HG03439 (cell line): Measurements from ENCODE around the gene KRT3.

Experiments
- ATAC-seq: cut with Tn5 transposase; IDR thresholded peaks from one replicate; pipeline ENCODE4 v1.9.1; 2021; ENCODE audit warnings: mild to moderate bottlenecking, moderate library complexity; ENCODE audit not compliant: unreplicated experiment

The KRT3 gene

DNA sequence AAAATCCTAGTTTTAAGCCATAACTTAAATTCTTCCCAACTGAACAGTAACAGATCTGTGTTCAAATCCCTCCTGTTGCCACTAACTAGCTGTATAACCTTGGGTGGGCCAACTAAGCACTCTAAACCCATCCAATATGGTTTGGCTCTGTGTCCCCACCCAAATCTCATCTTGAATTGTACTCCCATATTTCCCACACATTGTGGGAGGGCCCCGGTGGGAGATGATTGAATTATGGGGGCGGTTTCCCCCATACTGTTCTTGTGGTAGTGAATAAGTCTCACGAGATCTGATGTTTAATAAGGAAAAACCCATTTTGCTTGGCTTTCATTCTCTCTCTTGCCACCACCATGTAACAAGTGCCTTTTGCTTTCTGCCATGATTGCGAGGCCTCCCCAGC is 19.2 kb upstream of the KRT3 start:
- no peak for ATAC-seq

DNA sequence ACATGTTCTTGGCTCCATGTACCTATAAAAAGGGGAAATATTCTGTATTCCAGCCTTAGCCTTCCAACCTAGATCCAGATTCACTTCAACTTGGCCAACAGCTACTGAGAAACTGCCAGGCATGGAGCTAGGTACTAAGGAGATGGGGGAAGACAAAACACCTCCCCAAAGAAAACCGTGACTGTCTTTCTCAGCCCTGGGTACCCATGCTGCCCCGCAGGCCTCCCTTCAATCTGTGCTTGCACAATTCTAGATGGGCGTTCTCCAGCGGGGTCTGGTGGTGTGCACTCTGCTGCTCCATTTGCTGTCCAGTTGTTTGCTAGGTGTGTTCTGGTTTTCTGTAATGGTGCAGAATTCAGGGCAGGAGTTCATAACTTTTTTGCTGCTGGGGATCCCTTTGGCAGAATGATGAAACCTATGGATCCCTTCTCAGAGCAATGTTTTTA is 18.8 kb upstream of the KRT3 start:
- ATAC-seq: no peak

- ATAC-seq: no peak
Observed at GRCh38 chr12:52813885-52814709, 18.2 kb upstream of the KRT3 start, which contains the start of gene KRT4. KRT4 (minus strand) TSS chr12:52814116; CDS start chr12:52814058, 58 bp downstream.

DNA sequence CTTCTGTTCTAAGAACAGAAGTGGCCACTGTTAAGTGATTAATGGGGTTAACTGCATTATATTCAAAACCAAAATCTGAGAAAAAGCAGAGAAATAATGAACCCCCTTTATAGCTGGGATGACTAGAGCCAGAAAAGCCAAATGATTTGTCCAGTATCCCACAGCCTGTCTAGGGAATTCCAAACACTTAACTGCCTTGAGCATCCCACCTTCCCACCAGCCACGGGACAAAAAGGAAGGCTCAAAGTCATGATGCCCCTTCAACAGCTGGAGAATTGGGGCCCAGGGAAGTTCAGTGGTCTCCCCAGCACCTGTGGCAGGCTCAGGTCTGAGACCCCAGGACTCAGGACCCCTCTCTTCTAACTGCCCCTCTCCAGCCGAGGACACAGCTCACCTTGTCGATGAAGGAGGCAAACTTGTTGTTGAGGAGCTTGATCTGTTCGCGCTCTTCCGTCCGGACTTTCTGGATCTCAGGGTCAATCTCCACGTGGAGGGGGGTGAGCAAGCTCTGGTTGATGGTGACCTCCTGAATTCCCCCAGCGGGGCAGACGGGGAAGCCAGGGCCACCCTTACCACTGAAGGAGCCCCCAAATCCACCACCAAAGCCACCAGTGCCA is 17.4 kb upstream of the KRT3 start:
- ATAC-seq: no peak

GRCh38 chr12:52812749-52813148 is 16.8 kb upstream of the KRT3 start:
- no peak for ATAC-seq

GRCh38 chr12:52812073-52812400 is 16.1 kb upstream of the KRT3 start:
- no peak for ATAC-seq

- no peak for ATAC-seq
Observed at GRCh38 chr12:52811191-52812072, 15.5 kb upstream of the KRT3 start.

DNA sequence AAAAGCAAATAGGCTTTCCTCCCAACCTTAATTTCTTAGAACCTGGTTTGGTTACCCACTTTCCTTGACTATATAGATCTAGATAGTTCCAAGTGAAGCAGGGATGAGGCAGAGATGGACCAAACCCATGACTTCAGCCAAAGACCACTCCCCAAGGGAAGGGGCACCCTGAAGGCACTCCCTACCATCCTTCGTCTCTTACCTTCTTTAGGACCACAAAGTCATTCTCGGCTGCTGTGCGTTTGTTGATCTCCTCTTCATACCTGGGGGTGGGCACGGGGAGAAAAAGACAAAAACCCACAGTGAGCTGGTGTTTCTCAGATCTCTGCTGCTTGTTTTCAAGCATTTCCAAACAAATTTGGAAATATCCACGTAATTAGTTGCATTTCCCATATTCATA is 14.6 kb upstream of the KRT3 start:
- no peak for ATAC-seq

DNA sequence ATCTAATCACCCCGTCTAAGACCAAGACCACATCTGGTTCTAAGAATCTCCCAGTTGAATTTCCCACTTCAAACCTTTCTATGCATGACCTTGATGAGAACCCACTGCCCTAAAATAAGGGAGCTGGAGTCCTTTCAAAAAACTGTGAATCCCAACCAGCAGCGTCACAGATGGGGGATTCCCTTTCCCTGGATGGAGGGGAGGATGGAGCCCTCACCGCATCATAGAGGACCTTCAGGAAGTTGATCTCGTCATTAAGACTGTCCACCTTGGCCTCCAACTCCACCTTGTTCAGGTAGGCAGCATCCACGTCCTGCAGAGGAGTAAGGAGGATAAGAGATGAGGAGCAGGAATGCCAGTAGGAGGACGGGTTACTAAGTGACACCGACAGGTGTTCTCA is 13.2 kb upstream of the KRT3 start:
- no peak for ATAC-seq

- no peak for ATAC-seq
Observed at GRCh38 chr12:52808573-52809160, 12.8 kb upstream of the KRT3 start.

DNA sequence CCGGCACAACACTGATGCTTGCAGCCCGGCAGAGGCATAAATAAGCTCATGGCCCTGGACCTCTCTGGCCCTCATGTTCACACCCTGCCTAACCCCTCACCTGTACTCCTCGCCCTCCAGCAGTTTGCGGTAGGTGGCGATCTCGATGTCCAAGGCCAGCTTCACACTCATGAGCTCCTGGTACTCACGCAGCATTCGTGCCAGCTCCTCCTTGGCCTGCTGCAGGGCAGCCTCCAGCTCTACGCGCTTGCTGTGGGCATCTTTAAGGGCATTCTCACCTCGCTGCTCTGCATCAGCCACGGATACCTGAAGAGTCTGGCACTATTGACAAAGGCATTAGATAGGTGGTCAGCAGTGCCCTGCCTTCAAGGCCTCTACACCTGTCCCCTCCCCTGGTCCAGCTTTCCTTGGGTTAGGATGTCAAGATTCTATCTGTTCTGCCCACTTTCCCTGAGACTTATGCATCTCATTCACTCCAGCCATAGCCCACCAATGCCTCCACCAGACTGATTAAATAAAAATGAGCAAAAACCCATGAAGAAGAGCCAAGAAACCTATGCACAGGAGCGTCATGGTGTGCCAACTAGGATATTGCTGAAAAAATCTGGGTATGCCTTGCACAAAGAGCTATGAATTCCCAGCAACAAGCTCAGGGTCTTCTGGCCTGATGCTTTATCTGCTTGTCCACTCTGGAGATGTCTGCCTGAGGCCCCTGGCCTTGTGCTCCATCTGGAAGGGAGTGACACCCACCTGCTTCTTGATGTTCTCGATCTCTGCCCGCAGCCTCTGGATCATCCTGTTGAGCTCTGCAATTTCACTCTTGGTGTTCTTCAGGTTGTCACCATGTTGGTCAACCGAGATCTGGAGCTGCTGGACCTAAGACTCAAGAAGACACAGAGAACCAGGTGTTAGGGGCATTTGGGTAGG is 11.9 kb upstream of the KRT3 start:
- no peak for ATAC-seq

GRCh38 chr12:52806821-52807543 is 11.1 kb upstream of the KRT3 start:
- ATAC-seq: no peak

GRCh38 chr12:52806169-52806811 is 10.4 kb upstream of the KRT3 start:
- ATAC-seq: no peak

GRCh38 chr12:52805739-52806138 is 9.8 kb upstream of the KRT3 start:
- no peak for ATAC-seq

DNA sequence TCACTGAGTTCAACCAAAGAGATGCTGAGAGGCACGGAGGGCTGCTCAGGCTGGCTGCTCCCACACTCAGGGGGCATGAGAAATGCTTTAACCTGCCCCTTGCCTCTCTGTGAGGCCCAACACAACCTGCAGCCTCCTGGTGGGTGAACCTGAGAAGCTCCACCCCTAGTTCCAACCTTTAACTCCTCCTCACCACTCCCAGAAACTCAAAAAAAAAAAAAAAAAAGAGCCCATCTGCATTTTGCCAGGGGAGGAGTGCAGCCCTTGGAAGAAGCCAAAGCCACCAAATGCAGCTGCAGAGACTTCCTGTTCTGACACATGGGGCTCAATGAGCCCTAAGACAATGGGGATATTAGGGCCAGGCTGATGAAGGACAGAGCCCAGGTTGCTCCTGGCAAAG is 9.1 kb upstream of the KRT3 start:
- ATAC-seq: no peak

GRCh38 chr12:52802442-52802841 is 6.5 kb upstream of the KRT3 start:
- ATAC-seq: no peak

DNA sequence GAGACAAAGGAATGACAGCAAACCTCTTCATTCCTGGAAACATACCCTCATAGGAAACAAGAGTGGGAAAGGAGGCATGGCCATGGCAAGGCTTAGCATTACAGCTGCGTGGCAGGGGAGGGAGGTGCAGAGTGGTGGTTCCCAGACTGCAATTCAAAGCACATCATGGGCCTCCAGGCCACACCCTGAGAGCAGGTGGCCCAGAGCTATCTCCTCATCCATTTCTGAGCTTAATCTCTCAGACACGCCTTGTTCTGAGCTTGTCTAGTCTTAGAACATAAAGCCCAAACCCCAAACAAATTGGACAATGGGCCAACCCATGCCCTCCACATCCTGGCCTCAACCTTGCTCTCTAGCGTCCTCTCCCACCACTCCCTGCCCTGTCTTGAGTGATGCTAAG is 5.9 kb upstream of the KRT3 start:
- no peak for ATAC-seq

DNA sequence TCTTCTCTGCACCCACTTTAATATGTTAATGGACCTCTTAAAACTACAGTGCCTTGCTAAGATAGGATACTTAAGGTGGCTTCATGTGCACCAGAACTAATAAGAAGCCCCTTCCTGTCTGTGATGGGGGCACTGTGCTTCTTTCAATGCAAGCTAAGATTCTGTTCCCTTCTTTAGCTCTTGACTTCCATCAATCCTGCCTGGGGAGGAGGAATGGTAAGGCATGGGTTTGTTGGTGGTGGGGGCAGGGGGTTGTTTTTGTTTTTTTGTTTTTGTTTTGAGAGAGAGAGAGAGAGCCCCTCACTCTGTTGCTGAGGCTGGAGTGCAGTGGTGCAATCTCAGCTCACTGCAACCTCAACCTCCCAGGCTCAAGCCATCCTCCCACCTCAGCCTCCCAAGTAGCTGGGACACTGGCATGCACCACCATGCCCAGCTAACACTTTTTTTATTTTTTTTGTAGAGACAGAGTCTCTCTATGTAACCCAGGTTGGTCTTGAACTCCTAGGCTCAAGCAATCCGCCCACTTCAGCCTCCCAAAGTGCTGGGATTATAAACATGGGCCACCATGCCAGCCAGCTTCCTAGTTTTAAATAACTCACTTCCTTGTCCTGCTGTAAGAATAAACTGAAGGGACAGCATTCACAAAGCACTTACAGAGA is 4.5 kb upstream of the KRT3 start:
- ATAC-seq: no peak
